Stimulated activated naive CD8-positive, alpha-beta T cell treated with anti-CD3 and anti-CD28 coated beads, Interleukin-15, Interleukin-2, amounts not matched to agents 100 ng/mL and 50 ng/mL, for 24 hours (primary cell): ENCODE results near the gene MAS1.
"Not testable (repeated sequence)": the region's sequence is repeated elsewhere in the genome, so short reads cannot be mapped to it uniquely, and the experiment has no call there.

ENCODE experiments used
- H3K27ac Mint-ChIP-seq: one replicate; pipeline ENCODE4 v1.8.0; 2021; ENCODE audit warnings: mild to moderate bottlenecking, mixed read lengths
- H3K27me3 Mint-ChIP-seq: one replicate; pipeline ENCODE4 v1.8.0; 2021; ENCODE audit warnings: mixed read lengths
- H3K36me3 Mint-ChIP-seq: one replicate; pipeline ENCODE4 v1.8.0; 2021; ENCODE audit warnings: low read depth, mixed read lengths
- H3K4me1 Mint-ChIP-seq: one replicate; pipeline ENCODE4 v1.8.0; 2021; ENCODE audit warnings: low read depth, mixed read lengths
- H3K4me3 Mint-ChIP-seq: one replicate; pipeline ENCODE4 v1.8.0; 2021; ENCODE audit warnings: mild to moderate bottlenecking, mixed read lengths
- H3K9me3 Mint-ChIP-seq: one replicate; pipeline ENCODE4 v1.8.0; 2021; ENCODE audit warnings: mixed read lengths

The MAS1 gene

GRCh38 chr6:159919011-159919511, 28.3 kb downstream of the MAS1 start:
- H3K36me3 Mint-ChIP-seq, result no peaks in the 10 kb centered on the region
- H3K27me3 Mint-ChIP-seq, result peaks cover 16% of the 10 kb centered on the region
- peaks cover 8% of the 10 kb centered on the region for H3K4me1 Mint-ChIP-seq
- H3K27ac Mint-ChIP-seq, result no peak overlapping the region
- no peak overlapping the region for H3K4me3 Mint-ChIP-seq
- peaks cover 2% of the 10 kb centered on the region for H3K9me3 Mint-ChIP-seq

- H3K27ac Mint-ChIP-seq, result no peak overlapping the region
- peaks cover 16% of the 10 kb centered on the region for H3K27me3 Mint-ChIP-seq
Measured at GRCh38 chr6:159919800-159920199, 29.0 kb downstream of the MAS1 start.

GRCh38 chr6:159924150-159924549, 33.4 kb downstream of the MAS1 start:
- not testable (repeated sequence) for H3K4me3 Mint-ChIP-seq

More at GRCh38 chr6:159919800-159920199, 29.0 kb downstream of the MAS1 start:
- Mint-ChIP-seq H3K4me1 (peaks cover 3% of the 10 kb centered on the region), H3K4me3 (no peak overlapping the region), H3K9me3 (peaks cover 4% of the 10 kb centered on the region), H3K36me3 (no peaks in the 10 kb centered on the region)

GRCh38 chr6:159926542-159927203, 35.9 kb downstream of the MAS1 start:
- H3K9me3 Mint-ChIP-seq, result peaks cover 4% of the 10 kb centered on the region
- H3K27me3 Mint-ChIP-seq, result peaks cover 13% of the 10 kb centered on the region
- H3K4me3 Mint-ChIP-seq, result no peak overlapping the region
- H3K4me1 Mint-ChIP-seq, result peaks cover 25% of the 10 kb centered on the region
- H3K27ac Mint-ChIP-seq, result no peak overlapping the region
- H3K36me3 Mint-ChIP-seq, result no peaks in the 10 kb centered on the region

More at GRCh38 chr6:159924150-159924549, 33.4 kb downstream of the MAS1 start:
- H3K4me1 Mint-ChIP-seq, H3K27ac Mint-ChIP-seq, H3K9me3 Mint-ChIP-seq, H3K36me3 Mint-ChIP-seq: not testable (repeated sequence)
- peaks cover 24% of the 10 kb centered on the region for H3K27me3 Mint-ChIP-seq

- no peak overlapping the region for H3K4me3 Mint-ChIP-seq
- H3K36me3 Mint-ChIP-seq, result no peaks in the 10 kb centered on the region
- peaks cover 35% of the 10 kb centered on the region for H3K4me1 Mint-ChIP-seq
- H3K27ac Mint-ChIP-seq, result peak overlapping the region; percentile 9
- H3K9me3 Mint-ChIP-seq, result no peaks in the 10 kb centered on the region
- peaks cover 17% of the 10 kb centered on the region for H3K27me3 Mint-ChIP-seq
Measured at GRCh38 chr6:159929819-159930218, 39.0 kb downstream of the MAS1 start.

GRCh38 chr6:159931112-159931511, 40.3 kb downstream of the MAS1 start:
- H3K9me3 Mint-ChIP-seq, result peaks cover 9% of the 10 kb centered on the region
- no peaks in the 10 kb centered on the region for H3K36me3 Mint-ChIP-seq
- H3K4me1 Mint-ChIP-seq, result peaks cover 35% of the 10 kb centered on the region
- H3K27ac Mint-ChIP-seq, result peak overlapping the region; percentile 64
- peaks cover 25% of the 10 kb centered on the region for H3K27me3 Mint-ChIP-seq
- no peak overlapping the region for H3K4me3 Mint-ChIP-seq

- Mint-ChIP-seq H3K4me3 (no peak overlapping the region), H3K4me1 (peaks cover 35% of the 10 kb centered on the region), H3K27me3 (peaks cover 23% of the 10 kb centered on the region), H3K27ac (no peak overlapping the region), H3K36me3 (no peaks in the 10 kb centered on the region), H3K9me3 (peaks cover 11% of the 10 kb centered on the region)
Measured at GRCh38 chr6:159931846-159932245, 41.1 kb downstream of the MAS1 start.

GRCh38 chr6:159933077-159933476, 42.3 kb downstream of the MAS1 start:
- Mint-ChIP-seq H3K36me3 (no peaks in the 10 kb centered on the region), H3K9me3 (peaks cover 11% of the 10 kb centered on the region), H3K4me3 (no peak overlapping the region), H3K27me3 (peaks cover 23% of the 10 kb centered on the region), H3K27ac (no peak overlapping the region), H3K4me1 (peaks cover 35% of the 10 kb centered on the region)

GRCh38 chr6:159934181-159934580, 43.4 kb downstream of the MAS1 start:
- Mint-ChIP-seq H3K4me3 (no peak overlapping the region), H3K27ac (no peak overlapping the region), H3K36me3 (no peaks in the 10 kb centered on the region), H3K4me1 (peaks cover 34% of the 10 kb centered on the region), H3K9me3 (peaks cover 11% of the 10 kb centered on the region), H3K27me3 (peaks cover 27% of the 10 kb centered on the region)

GRCh38 chr6:159935065-159935464, 44.3 kb downstream of the MAS1 start:
- Mint-ChIP-seq H3K4me1 (peaks cover 25% of the 10 kb centered on the region), H3K27ac (no peak overlapping the region), H3K36me3 (no peaks in the 10 kb centered on the region), H3K4me3 (no peak overlapping the region), H3K9me3 (peaks cover 11% of the 10 kb centered on the region), H3K27me3 (peaks cover 27% of the 10 kb centered on the region)

- H3K27ac Mint-ChIP-seq, result no peak overlapping the region
Measured at GRCh38 chr6:159935633-159936032, 44.8 kb downstream of the MAS1 start.

GRCh38 chr6:159939591-159940016, 48.8 kb downstream of the MAS1 start:
- Mint-ChIP-seq H3K9me3 (peaks cover 17% of the 10 kb centered on the region), H3K4me1 (peaks cover 8% of the 10 kb centered on the region), H3K27ac (no peak overlapping the region), H3K27me3 (peaks cover 30% of the 10 kb centered on the region), H3K4me3 (no peak overlapping the region), H3K36me3 (no peaks in the 10 kb centered on the region)

More at GRCh38 chr6:159935633-159936032, 44.8 kb downstream of the MAS1 start:
- no peaks in the 10 kb centered on the region for H3K36me3 Mint-ChIP-seq
- H3K4me1 Mint-ChIP-seq, result peaks cover 19% of the 10 kb centered on the region
- H3K4me3 Mint-ChIP-seq, result no peak overlapping the region
- peaks cover 11% of the 10 kb centered on the region for H3K9me3 Mint-ChIP-seq
- H3K27me3 Mint-ChIP-seq, result peaks cover 27% of the 10 kb centered on the region
